ENCODE measurements around the gene JARID2.

JARID2 gene

GRCh38 chr6:15452182-15452941 lies 206.5 kb downstream of the JARID2 start:
- no peaks in the 10 kb centered on the region for H3K4me1 ChIP-seq
- no peak overlapping the region for H3K9ac ChIP-seq
- H3K4me2 ChIP-seq (ENCODE audit: low read length), result no peak overlapping the region
- H3K79me2 ChIP-seq, result peaks cover 32% of the 10 kb centered on the region
- TF ChIP-seq, protein P1, sequence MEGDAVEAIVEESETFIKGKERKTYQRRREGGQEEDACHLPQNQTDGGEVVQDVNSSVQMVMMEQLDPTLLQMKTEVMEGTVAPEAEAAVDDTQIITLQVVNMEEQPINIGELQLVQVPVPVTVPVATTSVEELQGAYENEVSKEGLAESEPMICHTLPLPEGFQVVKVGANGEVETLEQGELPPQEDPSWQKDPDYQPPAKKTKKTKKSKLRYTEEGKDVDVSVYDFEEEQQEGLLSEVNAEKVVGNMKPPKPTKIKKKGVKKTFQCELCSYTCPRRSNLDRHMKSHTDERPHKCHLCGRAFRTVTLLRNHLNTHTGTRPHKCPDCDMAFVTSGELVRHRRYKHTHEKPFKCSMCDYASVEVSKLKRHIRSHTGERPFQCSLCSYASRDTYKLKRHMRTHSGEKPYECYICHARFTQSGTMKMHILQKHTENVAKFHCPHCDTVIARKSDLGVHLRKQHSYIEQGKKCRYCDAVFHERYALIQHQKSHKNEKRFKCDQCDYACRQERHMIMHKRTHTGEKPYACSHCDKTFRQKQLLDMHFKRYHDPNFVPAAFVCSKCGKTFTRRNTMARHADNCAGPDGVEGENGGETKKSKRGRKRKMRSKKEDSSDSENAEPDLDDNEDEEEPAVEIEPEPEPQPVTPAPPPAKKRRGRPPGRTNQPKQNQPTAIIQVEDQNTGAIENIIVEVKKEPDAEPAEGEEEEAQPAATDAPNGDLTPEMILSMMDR (IDR thresholded peaks at IDR 0.05), result no peak
- no peaks in the 10 kb centered on the region for H3K36me3 ChIP-seq (ENCODE audit: control insufficient read depth, insufficient read depth, low read length)
- no peaks in the 10 kb centered on the region for H3K9me3 ChIP-seq (ENCODE audit: control insufficient read depth, low read length)
- H2AFZ ChIP-seq, result no peak overlapping the region
- H3K27ac ChIP-seq, result no peak overlapping the region
- H3K27me3 ChIP-seq (ENCODE audit: control insufficient read depth, insufficient read depth, low read length), result no peaks in the 10 kb centered on the region
- H3K4me3 ChIP-seq (ENCODE audit: low read depth, low read length), result no peak overlapping the region

GRCh38 chr6:15453186-15453585 lies 207.3 kb downstream of the JARID2 start:
- Histone ChIP-seq H2AFZ (no peak overlapping the region), H3K4me2 (ENCODE audit: low read length) (no peak overlapping the region), H3K27me3 (ENCODE audit: control insufficient read depth, insufficient read depth, low read length) (no peaks in the 10 kb centered on the region), H3K27ac (no peak overlapping the region), H3K4me1 (no peaks in the 10 kb centered on the region), H3K79me2 (peaks cover 25% of the 10 kb centered on the region), H3K9ac (no peak overlapping the region), H3K9me3 (ENCODE audit: control insufficient read depth, low read length) (no peaks in the 10 kb centered on the region), H3K36me3 (ENCODE audit: control insufficient read depth, insufficient read depth, low read length) (no peaks in the 10 kb centered on the region), H3K4me3 (ENCODE audit: low read depth, low read length) (no peak overlapping the region)
- TF ChIP-seq, protein P1 (IDR thresholded peaks at IDR 0.05), result no peak

GRCh38 chr6:15453622-15454021 lies 207.8 kb downstream of the JARID2 start:
- TF ChIP-seq, protein P1 (IDR thresholded peaks at IDR 0.05), result no peak
- H3K4me3 ChIP-seq (ENCODE audit: low read depth, low read length), result no peak overlapping the region
- H3K27ac ChIP-seq, result no peak overlapping the region
- no peaks in the 10 kb centered on the region for H3K9me3 ChIP-seq (ENCODE audit: control insufficient read depth, low read length)
- H3K36me3 ChIP-seq (ENCODE audit: control insufficient read depth, insufficient read depth, low read length), result no peaks in the 10 kb centered on the region
- no peak overlapping the region for H3K9ac ChIP-seq
- no peak overlapping the region for H3K4me2 ChIP-seq (ENCODE audit: low read length)
- peaks cover 25% of the 10 kb centered on the region for H3K79me2 ChIP-seq
- H3K4me1 ChIP-seq, result no peaks in the 10 kb centered on the region
- H3K27me3 ChIP-seq (ENCODE audit: control insufficient read depth, insufficient read depth, low read length), result no peaks in the 10 kb centered on the region
- H2AFZ ChIP-seq, result no peak overlapping the region

DNA sequence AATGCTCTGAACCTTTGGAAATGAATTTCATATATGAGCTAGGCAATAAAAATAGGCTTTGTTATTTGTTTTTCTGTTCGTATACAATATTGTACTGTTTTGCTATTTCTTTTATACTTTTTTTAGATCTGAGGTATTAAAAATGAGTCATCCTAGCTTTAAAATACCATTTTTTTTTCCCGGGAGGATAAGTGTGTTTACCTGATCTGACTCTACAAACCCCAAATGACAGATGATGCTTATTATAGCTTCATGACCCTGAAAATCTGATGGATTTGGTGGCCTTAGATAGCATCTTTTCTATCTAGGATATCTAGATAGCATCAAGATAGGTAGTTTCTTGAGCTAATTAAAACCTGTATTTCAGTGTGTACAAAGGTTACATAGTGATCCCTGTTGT lies 210.6 kb downstream of the JARID2 start:
- no peaks in the 10 kb centered on the region for H3K36me3 ChIP-seq (ENCODE audit: control insufficient read depth, insufficient read depth, low read length)
- no peak overlapping the region for H2AFZ ChIP-seq
- TF ChIP-seq, protein P1 (IDR thresholded peaks at IDR 0.05), result no peak
- H3K27ac ChIP-seq, result no peak overlapping the region
- no peak overlapping the region for H3K9ac ChIP-seq
- H3K4me2 ChIP-seq (ENCODE audit: low read length), result no peak overlapping the region
- peaks cover 5% of the 10 kb centered on the region for H3K79me2 ChIP-seq
- no peak overlapping the region for H3K4me3 ChIP-seq (ENCODE audit: low read depth, low read length)
- no peaks in the 10 kb centered on the region for H3K4me1 ChIP-seq
- H3K27me3 ChIP-seq (ENCODE audit: control insufficient read depth, insufficient read depth, low read length), result no peaks in the 10 kb centered on the region
- no peaks in the 10 kb centered on the region for H3K9me3 ChIP-seq (ENCODE audit: control insufficient read depth, low read length)

- H3K4me1 ChIP-seq, result peaks cover 2% of the 10 kb centered on the region
- no peak overlapping the region for H3K27ac ChIP-seq
- no peaks in the 10 kb centered on the region for H3K27me3 ChIP-seq (ENCODE audit: control insufficient read depth, insufficient read depth, low read length)
- H3K9ac ChIP-seq, result no peak overlapping the region
- peaks cover 5% of the 10 kb centered on the region for H3K79me2 ChIP-seq
- TF ChIP-seq, protein P1 (IDR thresholded peaks at IDR 0.05), result no peak
- H3K4me3 ChIP-seq (ENCODE audit: low read depth, low read length), result no peak overlapping the region
- no peak overlapping the region for H2AFZ ChIP-seq
- H3K9me3 ChIP-seq (ENCODE audit: control insufficient read depth, low read length), result no peaks in the 10 kb centered on the region
- no peak overlapping the region for H3K4me2 ChIP-seq (ENCODE audit: low read length)
- H3K36me3 ChIP-seq (ENCODE audit: control insufficient read depth, insufficient read depth, low read length), result no peaks in the 10 kb centered on the region
Observed at GRCh38 chr6:15457121-15457650, 211.3 kb downstream of the JARID2 start.

Data from parathyroid adenoma (tissue), 2 donors.